Body of pancreas (tissue), 4 donors: Measurements from ENCODE around the gene ABCC3. TPM values are rescaled to one million over a fixed set of nuclear protein-coding genes. Genes with fewer than 3 reads are reported as not detected.
A peak's percentile ranks its signal among the peaks of the same experiment; 100 is the strongest.

Experiments
- ATAC-seq: fragments of 150-250 bp; one replicate; pipeline ENCODE4 v1.9.1; 2016
- DNase-seq, 4 donors: peaks; one replicate each; pipeline ENCODE4 v3.0.0-alpha.2; 2019
- H3K27ac ChIP-seq, 4 donors: fragments of 200-600 bp; sonication (generic); 1 replicate in 3 of 4; 2 replicates in 1 of 4; pipeline versions ENCODE4 v1.5.1 to v1.6.1; 2016 to 2019; ENCODE audit warnings: mild to moderate bottlenecking in 1 of 4, mixed read lengths in 1 of 4, moderate library complexity in 1 of 4
- H3K27me3 ChIP-seq, 2 donors: fragments of 200-600 bp; sonication (generic); one replicate each; pipeline ENCODE4 v1.6.0; 2016; ENCODE audit warnings: mild to moderate bottlenecking in 1 of 2
- H3K36me3 ChIP-seq, 2 donors: fragments of 200-600 bp; sonication (generic); replicated peaks in 1 of 2; 2 replicates each; pipeline ENCODE4 v1.5.1; 2016; ENCODE audit warnings: low read depth in 2 of 2; ENCODE audit not compliant: insufficient read depth in 1 of 2
- H3K4me1 ChIP-seq: fragments of 200-600 bp; sonication (generic); one replicate; pipeline ENCODE4 v1.6.0; 2016
- H3K4me3 ChIP-seq, 2 donors: fragments of 200-600 bp; sonication (generic); 1 replicate in 1 of 2; 2 replicates in 1 of 2; pipeline ENCODE4 v1.5.1; 2016 to 2019
- H3K9me3 ChIP-seq, 3 donors: fragments of 200-600 bp; sonication (generic); 1 replicate in 2 of 3; 2 replicates in 1 of 3; pipeline ENCODE4 v1.5.1; 2016
- CTCF ChIP-seq, 7 experiments: fragments of 450-650 bp in 4 of 7; fragments of 200-600 bp in 3 of 7; sonication (generic) in 3 of 7; IDR thresholded peaks; one replicate each; pipeline ENCODE4 v1.5.1; 2016 to 2019; ENCODE audit warnings: antibody characterized with exemption in 7 of 7
- POLR2A ChIP-seq, 3 donors: fragments of 450-650 bp; IDR thresholded peaks; one replicate each; pipeline ENCODE4 v1.6.1; 2016; ENCODE audit warnings: antibody characterized with exemption in 3 of 3, mild to moderate bottlenecking in 2 of 3
- WGBS, 2 donors: methylation state at CpG; one replicate each; pipeline ENCODE4 v1.1.5; 2017; 5-methylcytosine and 5-hydroxymethylcytosine counted together
- intact Hi-C: fragments of 100-400 bp; cut with DNase I; formaldehyde crosslinking; loops from one replicate; pipeline ENCODE4 v1.15.1; 2023
- total RNA-seq, 2 donors: library from RNA; depleted of rRNA; stranded (reverse); fragments of >200 nt; gene quantifications; one replicate each; pipeline ENCODE4 v1.1.0, GENCODE V29; 2016

Gene ABCC3
- total RNA-seq, 2 donors from 2014 or later: 130 to 163 TPM

GRCh38 chr17:50660887-50661345 is 26.2 kb downstream of the ABCC3 start:
- no peak for TF ChIP-seq POLR2A (IDR thresholded peaks at IDR 0.05)
- no peak for TF ChIP-seq CTCF (IDR thresholded peaks at IDR 0.05)
- WGBS, 2 donors: 78 to 92% methylated on average over 7 to 10 of the region's 10 CpGs
- H3K4me1 ChIP-seq: peaks cover 38% of the 10 kb centered on the region
- DNase-seq: no peak
- no peak overlapping the region for H3K4me3 ChIP-seq
- H3K27me3 ChIP-seq: no peaks in the 10 kb centered on the region
- no peak for ATAC-seq
- H3K9me3 ChIP-seq: no peaks in the 10 kb centered on the region
- no peaks in the 10 kb centered on the region for H3K36me3 ChIP-seq
- intact Hi-C loops: no loop called here
- H3K27ac ChIP-seq: peak overlapping the region; percentile 46 to 68 (median 62)

DNA sequence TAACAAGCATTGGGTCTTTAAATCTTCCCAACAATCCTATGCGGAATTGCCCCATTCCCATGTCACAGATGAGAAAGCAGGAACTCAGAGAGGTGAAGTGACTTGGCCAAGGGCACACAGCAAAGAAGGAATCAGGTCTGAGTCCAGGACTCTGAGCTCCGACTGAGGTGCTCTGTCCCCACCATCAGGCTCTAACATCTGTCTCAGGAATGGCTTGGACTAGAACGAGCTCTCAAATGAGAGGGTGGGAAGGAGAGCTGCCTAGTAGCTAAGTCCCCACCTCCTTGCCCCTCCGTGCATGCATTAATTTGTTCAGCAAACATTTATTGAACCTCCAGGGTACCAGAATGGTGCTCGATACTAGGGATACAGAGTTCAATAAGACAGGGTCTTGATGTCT is 26.7 kb downstream of the ABCC3 start:
- H3K27ac ChIP-seq: peak overlapping the region; percentile 46 to 68 (median 62)
- H3K36me3 ChIP-seq: no peaks in the 10 kb centered on the region
- no peak for DNase-seq
- TF ChIP-seq CTCF (IDR thresholded peaks at IDR 0.05) (no peak), POLR2A (IDR thresholded peaks at IDR 0.05) (no peak)
- peaks cover 38% of the 10 kb centered on the region for H3K4me1 ChIP-seq
- H3K9me3 ChIP-seq: no peaks in the 10 kb centered on the region
- no peak for ATAC-seq
- WGBS, 2 donors: 80 to 87% methylated on average over 5 of the region's 5 CpGs
- intact Hi-C loops: no loop called here
- no peaks in the 10 kb centered on the region for H3K27me3 ChIP-seq
- no peak overlapping the region for H3K4me3 ChIP-seq

GRCh38 chr17:50661795-50662391 is 27.2 kb downstream of the ABCC3 start:
- Histone ChIP-seq H3K27me3 (no peaks in the 10 kb centered on the region), H3K9me3 (no peaks in the 10 kb centered on the region), H3K27ac (peak overlapping the region; percentile 46 to 68 (median 62)), H3K4me3 (no peak overlapping the region), H3K4me1 (peaks cover 38% of the 10 kb centered on the region), H3K36me3 (no peaks in the 10 kb centered on the region)
- 49 to 55% methylated on average over 9 of the region's 9 CpGs for WGBS, 2 donors
- ATAC-seq (peak; percentile 91), DNase-seq (peak; percentile 63 to 87 (median 74))
- no peak for TF ChIP-seq POLR2A (IDR thresholded peaks at IDR 0.05)
- TF ChIP-seq CTCF (IDR thresholded peaks at IDR 0.05): no peak
- intact Hi-C loops: no loop called here

DNA sequence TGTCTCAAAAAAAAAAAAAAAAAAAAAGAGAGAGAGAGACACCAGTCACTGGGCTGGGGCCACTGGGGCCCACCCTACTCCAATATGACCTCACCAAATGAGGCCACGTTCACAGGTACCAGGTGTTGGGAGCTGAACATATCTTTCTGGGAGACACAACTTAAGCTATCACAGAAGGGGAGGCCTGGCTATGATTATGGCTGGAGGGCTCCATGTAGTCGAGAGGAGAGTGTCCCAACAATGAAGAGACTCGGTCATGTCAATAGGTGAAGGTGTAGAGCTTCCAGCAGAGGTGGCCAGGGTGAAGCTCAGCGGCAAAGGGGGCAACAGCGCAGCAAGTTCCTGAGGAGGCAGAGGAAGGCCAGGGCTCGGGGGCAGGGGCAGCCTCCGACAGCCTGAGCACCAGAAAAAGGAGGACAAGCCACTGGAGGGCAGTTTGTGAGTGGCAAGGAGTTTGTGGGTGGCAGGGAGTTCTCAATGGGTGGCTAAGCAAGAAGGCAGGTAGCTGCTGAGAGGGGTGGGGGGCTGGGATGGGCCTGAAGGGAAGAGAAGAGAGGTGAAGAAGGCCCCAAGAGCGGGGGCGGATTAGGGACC is 28.0 kb downstream of the ABCC3 start:
- H3K4me3 ChIP-seq: no peak overlapping the region
- ATAC-seq (no peak), DNase-seq (no peak)
- no peaks in the 10 kb centered on the region for H3K9me3 ChIP-seq
- H3K4me1 ChIP-seq: peaks cover 38% of the 10 kb centered on the region
- TF ChIP-seq CTCF (IDR thresholded peaks at IDR 0.05) (no peak), POLR2A (IDR thresholded peaks at IDR 0.05) (no peak)
- peak overlapping the region in 1 of 4 donors; percentile 68 for H3K27ac ChIP-seq
- WGBS, 2 donors: 94 to 96% methylated on average over 9 of the region's 9 CpGs
- no peaks in the 10 kb centered on the region for H3K27me3 ChIP-seq
- intact Hi-C loops: no loop called here
- no peaks in the 10 kb centered on the region for H3K36me3 ChIP-seq
